ENCODE results near the gene FUT1.
"Not testable (repeated sequence)": the region's sequence is repeated elsewhere in the genome, so short reads cannot be mapped to it uniquely, and the experiment has no call there.

The FUT1 gene

DNA sequence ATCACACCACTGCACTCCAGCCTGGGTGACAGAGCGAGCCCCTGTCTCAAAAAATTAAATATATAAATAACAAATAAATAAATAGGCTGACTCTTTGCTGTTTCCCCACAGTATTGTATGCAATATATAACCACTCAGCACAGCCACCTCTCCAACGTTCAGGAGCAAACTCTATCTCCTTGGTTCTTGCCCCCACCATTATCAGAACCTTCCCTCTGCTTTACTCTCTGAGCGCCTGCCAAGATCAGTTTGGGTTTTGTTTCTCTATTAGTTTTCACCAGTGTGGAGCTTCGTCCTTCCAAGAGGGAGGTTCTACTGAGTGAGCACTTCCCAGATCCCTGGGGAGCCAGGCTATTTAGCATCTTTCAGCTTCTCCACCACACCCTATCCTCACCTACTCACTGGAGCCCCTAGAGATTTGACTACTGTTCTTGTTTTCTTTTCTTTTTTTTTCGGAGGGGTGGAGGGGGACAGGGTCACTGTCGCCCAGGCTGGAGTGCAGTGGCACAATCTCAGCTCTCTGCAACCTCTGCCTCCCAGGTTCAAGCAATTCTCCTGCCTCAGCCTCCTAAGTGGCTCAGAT, 15.8 kb upstream of the FUT1 start:
- H3K4me3 ChIP-seq (ENCODE audit: low read depth, low read length); H3K36me3 ChIP-seq (ENCODE audit: insufficient read depth, low read length); H3K27ac ChIP-seq (ENCODE audit: low read depth, low read length); H3K79me2 ChIP-seq (ENCODE audit: control insufficient read depth, insufficient read depth, low read length, unreplicated experiment); H3K4me1 ChIP-seq (ENCODE audit: control insufficient read depth, insufficient read depth, low read length, unreplicated experiment); H2AFZ ChIP-seq (ENCODE audit: low read length, unreplicated experiment); H3K27me3 ChIP-seq (ENCODE audit: insufficient read depth, low read length): not testable (repeated sequence)

DNA sequence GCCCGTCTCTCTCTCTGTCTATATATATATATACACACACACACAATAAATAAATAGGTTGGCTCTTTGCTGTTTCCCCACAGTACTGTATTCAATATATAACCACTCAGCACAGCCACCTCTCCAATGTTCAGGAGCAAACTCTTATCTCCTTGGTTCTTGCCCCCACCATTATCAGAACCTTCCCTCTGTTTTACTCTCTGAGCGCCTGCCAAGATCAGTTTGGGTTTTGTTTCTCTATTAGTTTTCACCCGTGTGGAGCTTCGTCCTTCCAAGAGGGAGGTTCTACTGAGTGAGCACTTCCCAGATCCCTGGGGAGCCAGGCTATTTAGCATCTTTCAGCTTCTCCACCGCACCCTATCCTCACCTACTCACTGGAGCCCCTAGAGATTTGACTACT, 13.4 kb upstream of the FUT1 start:
- H3K4me3 ChIP-seq (ENCODE audit: low read depth, low read length); H3K27ac ChIP-seq (ENCODE audit: low read depth, low read length); H3K79me2 ChIP-seq (ENCODE audit: control insufficient read depth, insufficient read depth, low read length, unreplicated experiment); H3K27me3 ChIP-seq (ENCODE audit: insufficient read depth, low read length); H2AFZ ChIP-seq (ENCODE audit: low read length, unreplicated experiment); H3K4me1 ChIP-seq (ENCODE audit: control insufficient read depth, insufficient read depth, low read length, unreplicated experiment); H3K36me3 ChIP-seq (ENCODE audit: insufficient read depth, low read length): not testable (repeated sequence)

DNA sequence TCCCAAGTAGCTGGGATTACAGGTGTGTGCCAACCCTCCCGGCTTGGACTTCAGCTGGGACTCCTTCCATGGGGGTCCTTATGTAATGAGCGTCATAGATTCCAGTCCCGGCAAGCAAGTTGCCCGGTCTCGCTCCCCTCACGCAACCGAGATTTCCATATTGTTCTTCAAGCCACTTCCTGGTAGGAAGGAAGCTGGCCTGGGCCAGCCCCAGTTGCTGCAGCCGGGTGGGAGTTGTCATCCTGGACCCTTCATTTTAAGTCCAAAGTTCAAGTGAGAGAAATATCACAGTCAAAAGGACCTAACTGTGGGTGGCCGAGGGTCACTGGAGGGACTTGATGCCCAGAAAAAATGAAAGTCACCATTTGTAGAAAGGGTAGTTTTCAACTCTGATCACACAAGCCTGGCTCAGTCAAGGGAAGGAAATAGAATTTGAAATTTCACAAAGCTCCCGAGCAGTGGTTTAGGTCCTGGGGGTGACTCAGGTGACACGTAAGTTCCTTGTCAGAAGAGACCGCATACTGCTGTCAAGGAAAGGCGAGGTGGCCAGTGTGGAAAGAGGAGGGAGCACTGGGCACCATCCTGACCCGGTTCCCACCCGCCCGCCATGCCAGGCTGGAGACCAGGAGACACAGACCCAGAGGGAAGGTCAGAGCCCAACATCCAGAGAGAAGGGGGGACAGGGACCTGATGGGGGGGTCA, 8.2 kb upstream of the FUT1 start:
- Histone ChIP-seq H3K4me1 (ENCODE audit: control insufficient read depth, insufficient read depth, low read length, unreplicated experiment) (no peaks in the 10 kb centered on the region), H3K27ac (ENCODE audit: low read depth, low read length) (no peak overlapping the region), H2AFZ (ENCODE audit: low read length, unreplicated experiment) (no peak overlapping the region), H3K4me3 (ENCODE audit: low read depth, low read length) (no peak overlapping the region), H3K79me2 (ENCODE audit: control insufficient read depth, insufficient read depth, low read length, unreplicated experiment) (no peaks in the 10 kb centered on the region), H3K27me3 (ENCODE audit: insufficient read depth, low read length) (peaks cover 8% of the 10 kb centered on the region; the same call in 1 of the 2 replicates), H3K36me3 (ENCODE audit: insufficient read depth, low read length) (no peaks in the 10 kb centered on the region)

DNA sequence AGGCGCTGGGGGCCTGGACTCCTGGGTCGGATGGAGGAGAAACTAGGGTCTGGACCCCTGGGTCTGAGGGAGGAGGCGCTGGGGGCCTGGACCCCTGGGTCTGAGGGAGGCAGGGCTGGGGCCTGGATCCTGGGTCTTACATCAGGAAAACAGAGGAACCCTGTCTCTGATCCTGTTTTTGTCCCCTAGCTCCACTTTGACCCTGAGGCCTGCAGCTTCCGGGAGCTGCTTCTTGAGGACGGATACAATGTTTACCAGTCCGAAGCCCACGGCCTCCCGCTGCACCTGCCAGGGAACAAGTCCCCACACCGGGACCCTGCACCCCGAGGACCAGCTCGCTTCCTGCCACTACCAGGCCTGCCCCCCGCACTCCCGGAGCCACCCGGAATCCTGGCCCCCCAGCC, 5.3 kb upstream of the FUT1 start:
- H3K27ac ChIP-seq (ENCODE audit: low read depth, low read length): no peak overlapping the region
- H3K4me3 ChIP-seq (ENCODE audit: low read depth, low read length): no peak overlapping the region
- H3K27me3 ChIP-seq (ENCODE audit: insufficient read depth, low read length): peaks cover 12% of the 10 kb centered on the region
- no peaks in the 10 kb centered on the region for H3K79me2 ChIP-seq (ENCODE audit: control insufficient read depth, insufficient read depth, low read length, unreplicated experiment)
- no peaks in the 10 kb centered on the region for H3K36me3 ChIP-seq (ENCODE audit: insufficient read depth, low read length)
- peaks cover 3% of the 10 kb centered on the region for H3K4me1 ChIP-seq (ENCODE audit: control insufficient read depth, insufficient read depth, low read length, unreplicated experiment)
- H2AFZ ChIP-seq (ENCODE audit: low read length, unreplicated experiment): no peak overlapping the region

DNA sequence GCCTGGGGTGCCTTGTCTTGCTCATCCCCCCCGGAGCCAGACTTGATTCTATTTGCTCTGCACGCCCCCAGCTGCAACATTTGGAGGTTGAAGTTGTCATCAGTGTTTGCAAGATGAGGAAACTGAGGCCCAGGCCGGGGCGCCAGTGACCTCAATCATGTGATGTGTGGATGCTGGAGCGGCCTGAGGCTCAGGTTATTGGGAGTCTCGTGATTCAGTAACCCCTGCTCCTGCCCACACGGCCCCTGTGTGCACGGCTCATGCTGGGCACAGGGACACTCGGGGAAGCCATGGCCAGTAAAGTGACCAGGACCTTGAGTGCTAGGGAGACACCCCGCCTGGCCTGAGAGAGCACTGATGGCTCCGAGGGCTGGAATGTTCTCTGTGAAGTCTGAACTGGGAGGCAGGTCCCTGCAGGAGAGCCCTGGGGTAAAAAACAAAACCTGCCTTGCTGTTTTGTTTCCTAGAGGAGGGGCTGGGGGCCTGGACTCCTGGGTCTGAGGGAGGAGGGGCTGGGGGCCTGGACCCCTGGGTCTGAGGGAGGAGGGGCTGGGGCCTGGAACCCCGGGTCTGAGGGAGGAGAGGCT, 4.7 kb upstream of the FUT1 start:
- H3K4me1 ChIP-seq (ENCODE audit: control insufficient read depth, insufficient read depth, low read length, unreplicated experiment): peaks cover 3% of the 10 kb centered on the region
- H3K27me3 ChIP-seq (ENCODE audit: insufficient read depth, low read length): peaks cover 11% of the 10 kb centered on the region
- no peak overlapping the region for H3K4me3 ChIP-seq (ENCODE audit: low read depth, low read length)
- H3K27ac ChIP-seq (ENCODE audit: low read depth, low read length): no peak overlapping the region
- H2AFZ ChIP-seq (ENCODE audit: low read length, unreplicated experiment): no peak overlapping the region
- no peaks in the 10 kb centered on the region for H3K79me2 ChIP-seq (ENCODE audit: control insufficient read depth, insufficient read depth, low read length, unreplicated experiment)
- H3K36me3 ChIP-seq (ENCODE audit: insufficient read depth, low read length): no peaks in the 10 kb centered on the region

DNA sequence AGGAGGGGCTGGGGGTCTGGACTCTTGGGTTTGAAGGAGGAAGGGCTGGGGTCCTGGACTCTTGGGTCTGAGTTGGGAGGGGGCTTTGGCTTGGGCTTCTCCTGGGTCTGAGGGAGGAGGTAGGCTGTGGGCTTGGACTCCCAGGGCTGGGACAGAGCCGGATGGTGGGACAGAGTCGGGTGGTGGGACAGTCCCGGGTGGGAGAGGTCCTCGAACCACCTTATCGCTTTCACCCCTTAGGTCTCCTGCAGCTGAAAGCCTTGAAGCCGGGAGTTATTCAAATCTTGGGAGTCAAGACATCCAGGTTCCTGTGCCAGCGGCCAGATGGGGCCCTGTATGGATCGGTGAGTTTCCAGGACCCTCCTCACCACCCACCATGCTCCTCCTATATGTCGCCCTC, 4.2 kb upstream of the FUT1 start:
- no peaks in the 10 kb centered on the region for H3K79me2 ChIP-seq (ENCODE audit: control insufficient read depth, insufficient read depth, low read length, unreplicated experiment)
- H3K27ac ChIP-seq (ENCODE audit: low read depth, low read length): no peak overlapping the region
- peaks cover 3% of the 10 kb centered on the region for H3K4me1 ChIP-seq (ENCODE audit: control insufficient read depth, insufficient read depth, low read length, unreplicated experiment)
- H2AFZ ChIP-seq (ENCODE audit: low read length, unreplicated experiment): no peak overlapping the region
- no peak overlapping the region for H3K4me3 ChIP-seq (ENCODE audit: low read depth, low read length)
- peaks cover 13% of the 10 kb centered on the region for H3K27me3 ChIP-seq (ENCODE audit: insufficient read depth, low read length)
- H3K36me3 ChIP-seq (ENCODE audit: insufficient read depth, low read length): no peaks in the 10 kb centered on the region

DNA sequence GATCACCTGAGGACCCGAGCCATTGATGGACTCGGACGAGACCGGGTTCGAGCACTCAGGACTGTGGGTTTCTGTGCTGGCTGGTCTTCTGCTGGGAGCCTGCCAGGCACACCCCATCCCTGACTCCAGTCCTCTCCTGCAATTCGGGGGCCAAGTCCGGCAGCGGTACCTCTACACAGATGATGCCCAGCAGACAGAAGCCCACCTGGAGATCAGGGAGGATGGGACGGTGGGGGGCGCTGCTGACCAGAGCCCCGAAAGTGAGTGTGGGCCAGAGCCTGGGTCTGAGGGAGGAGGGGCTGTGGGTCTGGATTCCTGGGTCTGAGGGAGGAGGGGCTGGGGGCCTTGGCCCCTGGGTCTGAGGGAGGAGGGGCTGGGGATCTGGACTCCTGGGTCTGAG, 3.8 kb upstream of the FUT1 start:
- H3K79me2 ChIP-seq (ENCODE audit: control insufficient read depth, insufficient read depth, low read length, unreplicated experiment): no peaks in the 10 kb centered on the region
- H3K4me3 ChIP-seq (ENCODE audit: low read depth, low read length): no peak overlapping the region
- H3K36me3 ChIP-seq (ENCODE audit: insufficient read depth, low read length): no peaks in the 10 kb centered on the region
- H3K27me3 ChIP-seq (ENCODE audit: insufficient read depth, low read length): peaks cover 13% of the 10 kb centered on the region
- peaks cover 3% of the 10 kb centered on the region for H3K4me1 ChIP-seq (ENCODE audit: control insufficient read depth, insufficient read depth, low read length, unreplicated experiment)
- no peak overlapping the region for H2AFZ ChIP-seq (ENCODE audit: low read length, unreplicated experiment)
- H3K27ac ChIP-seq (ENCODE audit: low read depth, low read length): no peak overlapping the region

DNA sequence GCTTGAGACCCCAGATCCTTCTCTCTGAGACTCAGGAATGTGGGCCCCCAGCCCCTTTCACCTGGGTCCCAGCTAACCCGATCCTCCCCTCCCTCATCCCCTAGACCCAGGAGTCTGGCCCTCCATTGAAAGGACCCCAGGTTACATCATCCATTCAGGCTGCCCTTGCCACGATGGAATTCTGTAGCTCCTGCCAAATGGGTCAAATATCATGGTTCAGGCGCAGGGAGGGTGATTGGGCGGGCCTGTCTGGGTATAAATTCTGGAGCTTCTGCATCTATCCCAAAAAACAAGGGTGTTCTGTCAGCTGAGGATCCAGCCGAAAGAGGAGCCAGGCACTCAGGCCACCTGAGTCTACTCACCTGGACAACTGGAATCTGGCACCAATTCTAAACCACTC, 3.3 kb upstream of the FUT1 start:
- H2AFZ ChIP-seq (ENCODE audit: low read length, unreplicated experiment): no peak overlapping the region
- H3K4me1 ChIP-seq (ENCODE audit: control insufficient read depth, insufficient read depth, low read length, unreplicated experiment): peaks cover 3% of the 10 kb centered on the region
- H3K36me3 ChIP-seq (ENCODE audit: insufficient read depth, low read length): no peaks in the 10 kb centered on the region
- no peak overlapping the region for H3K4me3 ChIP-seq (ENCODE audit: low read depth, low read length)
- H3K27ac ChIP-seq (ENCODE audit: low read depth, low read length): no peak overlapping the region
- H3K27me3 ChIP-seq (ENCODE audit: insufficient read depth, low read length): peaks cover 13% of the 10 kb centered on the region
- H3K79me2 ChIP-seq (ENCODE audit: control insufficient read depth, insufficient read depth, low read length, unreplicated experiment): no peaks in the 10 kb centered on the region

DNA sequence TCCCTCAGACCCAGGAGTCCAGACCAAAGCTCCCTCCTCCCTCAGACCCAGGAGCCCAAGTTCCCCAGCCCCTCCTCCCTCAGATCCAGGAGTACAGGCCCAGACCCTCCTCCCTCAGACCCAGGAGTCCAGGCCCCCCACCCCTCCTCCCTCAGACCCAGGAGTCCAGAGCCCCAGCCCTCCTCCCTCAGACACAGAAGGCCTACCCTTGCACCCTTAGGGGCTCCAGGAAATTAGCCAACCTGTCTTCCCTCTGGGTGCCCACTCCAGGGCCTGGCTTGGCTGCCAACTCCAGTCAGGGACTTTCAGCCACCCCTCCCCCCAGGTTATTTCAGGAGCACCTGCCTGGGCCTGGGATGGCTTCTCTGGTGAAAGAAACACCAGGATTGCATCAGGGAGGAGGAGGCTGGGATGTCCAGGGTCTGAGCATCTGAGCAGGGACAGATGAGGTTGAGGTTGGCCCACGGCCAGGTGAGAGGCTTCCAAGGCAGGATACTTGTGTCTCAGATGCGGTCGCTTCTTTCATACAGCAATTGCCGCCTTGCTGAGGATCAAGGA, 2.7 kb upstream of the FUT1 start, which contains the start of gene FGF21:
TSS of gene FGF21 (plus strand) at position 441 of the 558 bp plus-strand sequence. CDS start 713 bp downstream, outside the sequence.
- Histone ChIP-seq H3K79me2 (ENCODE audit: control insufficient read depth, insufficient read depth, low read length, unreplicated experiment) (no peaks in the 10 kb centered on the region), H3K4me3 (ENCODE audit: low read depth, low read length) (no peak within 1 kb of the TSS), H3K4me1 (ENCODE audit: control insufficient read depth, insufficient read depth, low read length, unreplicated experiment) (peaks cover 3% of the 10 kb centered on the region), H3K36me3 (ENCODE audit: insufficient read depth, low read length) (no peaks in the 10 kb centered on the region), H3K27ac (ENCODE audit: low read depth, low read length) (no peak within 1 kb of the TSS), H3K27me3 (ENCODE audit: insufficient read depth, low read length) (peaks cover 13% of the 10 kb centered on the region), H2AFZ (ENCODE audit: low read length, unreplicated experiment) (no peak within 1 kb of the TSS)

DNA sequence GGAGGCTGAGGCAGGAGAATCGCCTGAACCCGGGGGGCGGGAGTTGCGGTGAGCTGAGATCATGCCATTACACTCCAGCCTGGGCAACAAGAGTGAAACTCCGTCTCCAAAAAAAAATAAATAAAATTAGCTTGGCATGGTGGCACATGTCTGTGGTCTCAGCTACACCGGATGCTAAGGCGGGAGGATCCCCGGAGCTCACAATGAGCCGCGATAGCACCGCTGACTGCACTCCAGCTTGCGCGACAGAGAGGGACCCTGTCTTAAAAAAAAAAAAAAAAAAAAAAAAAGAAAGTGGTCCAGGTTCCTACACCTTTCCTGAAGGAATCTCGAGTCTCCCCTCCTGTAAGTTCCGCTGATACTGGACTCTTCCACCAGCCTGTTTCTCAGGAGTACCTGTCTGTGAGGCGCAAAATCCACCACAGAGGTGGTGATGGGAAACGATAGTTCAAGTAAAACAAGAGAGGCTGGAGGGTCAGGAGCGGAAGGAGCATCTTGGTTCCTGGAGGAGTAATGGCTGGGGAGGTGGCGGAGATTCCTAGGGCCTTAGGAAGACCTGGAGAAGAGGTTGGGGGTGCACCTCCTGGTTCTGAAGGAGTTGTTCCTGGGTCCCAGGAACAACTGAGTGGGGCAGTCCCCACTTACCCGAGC, 471 bp downstream of the FUT1 start:
- Histone ChIP-seq H2AFZ (ENCODE audit: low read length, unreplicated experiment) (peak overlapping the region; percentile 43), H3K27ac (ENCODE audit: low read depth, low read length) (no peak overlapping the region), H3K36me3 (ENCODE audit: insufficient read depth, low read length) (no peaks in the 10 kb centered on the region), H3K4me1 (ENCODE audit: control insufficient read depth, insufficient read depth, low read length, unreplicated experiment) (peaks cover 3% of the 10 kb centered on the region), H3K4me3 (ENCODE audit: low read depth, low read length) (peak overlapping the region; percentile 20; the same call in 1 of the 2 replicates), H3K79me2 (ENCODE audit: control insufficient read depth, insufficient read depth, low read length, unreplicated experiment) (no peaks in the 10 kb centered on the region), H3K27me3 (ENCODE audit: insufficient read depth, low read length) (peaks cover 13% of the 10 kb centered on the region)

Data from ACC112 (cell line).